SK-N-SH treated with all-trans-retinoic acid at 6 μM for 48 hours (cell line): ENCODE results near the gene POU6F2.

Source experiments
- ATAC-seq: fragments of 200-7000 bp; cut with Tn5 transposase; 3 replicates; pipeline ENCODE4 v1.9.1; 2020; ENCODE audit warnings: mild to moderate bottlenecking, moderate library complexity
- ARNTL ChIP-seq: fragments of 450-650 bp; formaldehyde crosslinking; IDR thresholded peaks from 2 replicates; pipeline ENCODE4 v1.5.0; 2020; ENCODE audit warnings: low read depth, mild to moderate bottlenecking, moderate library complexity, borderline replicate concordance
- BACH2 ChIP-seq: fragments of 250-450 bp; sonication (Bioruptor Pico); IDR thresholded peaks from 2 replicates; pipeline ENCODE4 v1.9.0; 2021; ENCODE audit warnings: mild to moderate bottlenecking, borderline replicate concordance
- CREB5 ChIP-seq: fragments of 250-450 bp; sonication (Bioruptor Pico); IDR thresholded peaks from 2 replicates; pipeline ENCODE4 v1.5.1; 2020; ENCODE audit warnings: low read depth, mild to moderate bottlenecking, moderate library complexity
- CSRNP3 ChIP-seq: fragments of 250-450 bp; sonication (Bioruptor Pico); IDR thresholded peaks from 2 replicates; pipeline ENCODE4 v1.5.1; 2021; ENCODE audit warnings: mild to moderate bottlenecking, moderate library complexity
- GLIS3 ChIP-seq: fragments of 250-450 bp; sonication (Bioruptor Pico); IDR thresholded peaks from 2 replicates; pipeline ENCODE4 v1.5.0; 2020; ENCODE audit warnings: mild to moderate bottlenecking, moderate library complexity
- ISL1 ChIP-seq: fragments of 250-450 bp; sonication (Bioruptor Pico); IDR thresholded peaks from 2 replicates; pipeline ENCODE4 v2.1.2; 2022; ENCODE audit warnings: mild to moderate bottlenecking, moderate library complexity
- OSR1 ChIP-seq: fragments of 250-450 bp; sonication (Bioruptor Pico); IDR thresholded peaks from 2 replicates; pipeline ENCODE4 v1.8.0; 2022; ENCODE audit warnings: moderate library complexity, mild to moderate bottlenecking, inconsistent platforms
- PATZ1 ChIP-seq: fragments of 250-450 bp; sonication (Bioruptor Pico); IDR thresholded peaks from 2 replicates; pipeline ENCODE4 v1.8.0; 2020; ENCODE audit warnings: mild to moderate bottlenecking, moderate library complexity, borderline replicate concordance
- POU6F1 ChIP-seq: fragments of 250-450 bp; sonication (Bioruptor Pico); IDR thresholded peaks from 2 replicates; pipeline ENCODE4 v1.8.0; 2021; ENCODE audit warnings: low read depth, mild to moderate bottlenecking, moderate library complexity, borderline replicate concordance
- PPARA ChIP-seq: fragments of 250-450 bp; sonication (Bioruptor Pico); IDR thresholded peaks from 2 replicates; pipeline ENCODE4 v1.5.0; 2020; ENCODE audit warnings: mild to moderate bottlenecking, borderline replicate concordance
- RARB ChIP-seq: fragments of 250-450 bp; sonication (Bioruptor Pico); IDR thresholded peaks from 2 replicates; pipeline ENCODE4 v1.8.0; 2021; ENCODE audit warnings: mild to moderate bottlenecking, moderate library complexity
- TCF4 ChIP-seq: fragments of 250-450 bp; sonication (Bioruptor Pico); IDR thresholded peaks from 2 replicates; pipeline ENCODE4 v1.8.0; 2021; ENCODE audit warnings: mild to moderate bottlenecking, moderate library complexity, borderline replicate concordance
- TOX ChIP-seq: fragments of 250-450 bp; sonication (Bioruptor Pico); IDR thresholded peaks from 2 replicates; pipeline ENCODE4 v1.8.0; 2021; ENCODE audit warnings: mild to moderate bottlenecking, moderate library complexity, borderline replicate concordance
- TSHZ2 ChIP-seq: fragments of 250-450 bp; sonication (Bioruptor Pico); IDR thresholded peaks from 2 replicates; pipeline ENCODE4 v1.5.0; 2020; ENCODE audit warnings: mild to moderate bottlenecking, moderate library complexity
- ZC3H10 ChIP-seq: fragments of 250-450 bp; sonication (Bioruptor Pico); IDR thresholded peaks from 2 replicates; pipeline ENCODE4 v1.5.1; 2021; ENCODE audit warnings: mild to moderate bottlenecking, moderate library complexity
- ZFP30 ChIP-seq: fragments of 450-650 bp; formaldehyde crosslinking; IDR thresholded peaks from 2 replicates; pipeline ENCODE4 v1.5.0; 2022; ENCODE audit warnings: mild to moderate bottlenecking, moderate library complexity
- ZNF565 ChIP-seq: fragments of 450-650 bp; formaldehyde crosslinking; conservative IDR thresholded peaks from 2 replicates; pipeline ENCODE4 v1.5.0; 2020; ENCODE audit warnings: low read depth, mild to moderate bottlenecking, moderate library complexity
- ZNF70 ChIP-seq: fragments of 450-650 bp; formaldehyde crosslinking; IDR thresholded peaks from 2 replicates; pipeline ENCODE4 v1.5.0; 2020; ENCODE audit warnings: mild to moderate bottlenecking, moderate library complexity
- ZNF8 ChIP-seq: fragments of 450-650 bp; formaldehyde crosslinking; IDR thresholded peaks from 2 replicates; pipeline ENCODE4 v1.5.0; 2020; ENCODE audit warnings: mild to moderate bottlenecking, moderate library complexity

The POU6F2 gene

GRCh38 chr7:39417642-39418041 is 439.9 kb downstream of the POU6F2 start:
- no peak for TF ChIP-seq OSR1 (CRISPR knock-in tag)
- TF ChIP-seq TSHZ2 (CRISPR knock-in tag): no peak
- no peak for TF ChIP-seq CSRNP3
- no peak for TF ChIP-seq ZNF8 (CRISPR knock-in tag)
- TF ChIP-seq RARB (CRISPR knock-in tag): no peak
- TF ChIP-seq TCF4: no peak
- no peak for TF ChIP-seq ISL1 (CRISPR knock-in tag)
- no peak for TF ChIP-seq ZFP30
- no peak for TF ChIP-seq CREB5 (CRISPR knock-in tag)
- TF ChIP-seq ARNTL (CRISPR knock-in tag): no peak

GRCh38 chr7:39421251-39421650 is 443.5 kb downstream of the POU6F2 start:
- no peak for ATAC-seq
- no peak for TF ChIP-seq CREB5 (CRISPR knock-in tag)
- no peak for TF ChIP-seq RARB (CRISPR knock-in tag)
- TF ChIP-seq TOX: no peak
- TF ChIP-seq PATZ1 (CRISPR knock-in tag): no peak
- TF ChIP-seq ZNF565 (CRISPR knock-in tag): no peak
- no peak for TF ChIP-seq BACH2
- TF ChIP-seq ZNF70 (CRISPR knock-in tag): no peak
- TF ChIP-seq TCF4: no peak
- no peak for TF ChIP-seq ZC3H10 (CRISPR knock-in tag)
- no peak for TF ChIP-seq PPARA (CRISPR knock-in tag)
- TF ChIP-seq GLIS3 (CRISPR knock-in tag): no peak
- TF ChIP-seq TSHZ2 (CRISPR knock-in tag): no peak
- no peak for TF ChIP-seq POU6F1 (CRISPR knock-in tag)

More at GRCh38 chr7:39417642-39418041, 439.9 kb downstream of the POU6F2 start:
- ATAC-seq: no peak
